MM.1S (cell line): ENCODE results near the gene BICD1.

Experiments used
- EZH2 ChIP-seq: fragments of 300-600 bp; sonication (generic); optimal IDR thresholded peaks from 2 replicates; pipeline ENCODE3; 2017; ENCODE audit warnings: low read depth, mild to moderate bottlenecking, antibody characterized with exemption, low read length, mixed read lengths
- EZH2phosphoT487 ChIP-seq: fragments of 300-600 bp; sonication (generic); IDR thresholded peaks from 2 replicates; pipeline ENCODE4 v1.6.1; 2018; ENCODE audit warnings: antibody characterized with exemption, low read length
- TF ChIP-seq, protein P1 (sequence below): fragments of 300-600 bp; sonication (generic); IDR thresholded peaks from 2 replicates; pipeline ENCODE4 v1.5.1; 2016; ENCODE audit warnings: antibody characterized with exemption, low read length, mixed read lengths

DNA sequence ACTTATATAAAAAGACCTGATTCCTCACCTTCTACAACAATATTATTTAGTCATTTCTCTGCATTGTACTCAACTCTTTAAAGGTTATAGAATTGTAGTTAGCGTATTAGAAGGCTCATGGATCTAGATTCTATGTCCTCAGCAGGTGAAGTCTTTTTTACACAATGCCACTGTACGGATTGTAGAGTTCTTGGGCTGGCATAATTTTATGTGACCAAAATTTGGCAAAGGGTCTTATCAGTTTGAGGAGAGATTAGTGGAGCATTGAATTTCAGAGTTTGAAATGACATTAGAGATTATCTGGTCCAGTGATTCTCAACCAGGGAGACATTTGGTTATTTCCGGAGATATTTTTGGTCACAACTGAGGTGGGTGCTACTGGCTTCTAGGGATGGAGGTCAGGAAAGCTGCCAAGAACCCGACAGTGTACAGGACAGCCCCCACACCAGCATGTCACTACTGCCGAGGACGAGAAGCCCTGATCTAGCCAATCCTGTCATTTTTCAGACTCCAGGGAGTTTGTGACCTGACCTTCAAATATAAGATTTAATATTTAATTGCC, 63.9 kb downstream of the BICD1 start:
- TF ChIP-seq, protein P1, sequence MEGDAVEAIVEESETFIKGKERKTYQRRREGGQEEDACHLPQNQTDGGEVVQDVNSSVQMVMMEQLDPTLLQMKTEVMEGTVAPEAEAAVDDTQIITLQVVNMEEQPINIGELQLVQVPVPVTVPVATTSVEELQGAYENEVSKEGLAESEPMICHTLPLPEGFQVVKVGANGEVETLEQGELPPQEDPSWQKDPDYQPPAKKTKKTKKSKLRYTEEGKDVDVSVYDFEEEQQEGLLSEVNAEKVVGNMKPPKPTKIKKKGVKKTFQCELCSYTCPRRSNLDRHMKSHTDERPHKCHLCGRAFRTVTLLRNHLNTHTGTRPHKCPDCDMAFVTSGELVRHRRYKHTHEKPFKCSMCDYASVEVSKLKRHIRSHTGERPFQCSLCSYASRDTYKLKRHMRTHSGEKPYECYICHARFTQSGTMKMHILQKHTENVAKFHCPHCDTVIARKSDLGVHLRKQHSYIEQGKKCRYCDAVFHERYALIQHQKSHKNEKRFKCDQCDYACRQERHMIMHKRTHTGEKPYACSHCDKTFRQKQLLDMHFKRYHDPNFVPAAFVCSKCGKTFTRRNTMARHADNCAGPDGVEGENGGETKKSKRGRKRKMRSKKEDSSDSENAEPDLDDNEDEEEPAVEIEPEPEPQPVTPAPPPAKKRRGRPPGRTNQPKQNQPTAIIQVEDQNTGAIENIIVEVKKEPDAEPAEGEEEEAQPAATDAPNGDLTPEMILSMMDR = no peak
- TF ChIP-seq EZH2 (no peak), EZH2phosphoT487 (no peak)
